HEK293 (cell line): Measurements from ENCODE around the gene NARF.
"Not testable (repeated sequence)": the region's sequence is repeated elsewhere in the genome, so short reads cannot be mapped to it uniquely, and the experiment has no call there.

Experiments
- CTCF ChIA-PET: fragments of 350-600 bp; formaldehyde crosslinking; extraction: SDS; loops from one replicate; lab custom pipeline; 2021; ENCODE audit warnings: antibody characterized with exemption; lab: Yijun Ruan, JAX
- POLR2A ChIA-PET: fragments of 300-600 bp; formaldehyde crosslinking; extraction: SDS; loops from one replicate; lab custom pipeline; 2020; ENCODE audit warnings: antibody characterized with exemption, inconsistent platforms; lab: Yijun Ruan, JAX
- H3K27ac ChIP-seq: fragments of 200-500 bp; sonication (Bioruptor generic); 2 replicates; pipeline ENCODE4 v1.5.1; 2014; ENCODE audit warnings: low read depth, low read length, control low read depth, inconsistent platforms; ENCODE audit errors: extremely low read depth
- H3K36me3 ChIP-seq, 2 experiments: fragments of 200-500 bp in 1 of 2; sonication (Bioruptor generic) in 1 of 2; 1 replicate in 1 of 2; 2 replicates in 1 of 2; pipeline ENCODE4 v1.5.1; 2014 to 2017; ENCODE audit warnings: inconsistent platforms in 2 of 2, low read length in 2 of 2; ENCODE audit not compliant: control insufficient read depth in 2 of 2, insufficient read depth in 1 of 2
- H3K4me1 ChIP-seq: fragments of 200-500 bp; sonication (Bioruptor generic); 2 replicates; pipeline ENCODE4 v1.5.1; 2014; ENCODE audit warnings: mild to moderate bottlenecking, low read length, inconsistent platforms; ENCODE audit not compliant: control insufficient read depth, insufficient read depth
- H3K4me3 ChIP-seq: 2 replicates; pipeline ENCODE4 v1.5.1; 2011; ENCODE audit warnings: low read depth, mild to moderate bottlenecking, control low read depth, low read length, moderate library complexity
- H3K9me3 ChIP-seq: fragments of 200-500 bp; sonication (Bioruptor generic); 2 replicates; pipeline ENCODE4 v1.5.1; 2014; ENCODE audit warnings: low read depth, low read length, inconsistent platforms; ENCODE audit not compliant: control insufficient read depth, insufficient read depth
- GLI4 ChIP-seq: fragments of 450-650 bp; formaldehyde crosslinking; IDR thresholded peaks from 2 replicates; pipeline ENCODE4 v1.5.1; 2016; ENCODE audit warnings: missing biosample characterization, missing genetic modification characterization
- HIC1 ChIP-seq: fragments of 450-650 bp; formaldehyde crosslinking; IDR thresholded peaks from 2 replicates; pipeline ENCODE4 v1.5.1; 2016; ENCODE audit warnings: missing biosample characterization, missing genetic modification characterization
- HOXA7 ChIP-seq: sonication (generic); formaldehyde crosslinking; IDR thresholded peaks from 2 replicates; pipeline ENCODE4 v1.8.1; 2022; ENCODE audit warnings: missing genetic modification reagents, borderline replicate concordance
- HOXD13 ChIP-seq: sonication (generic); formaldehyde crosslinking; IDR thresholded peaks from 2 replicates; pipeline ENCODE4 v1.8.0; 2022; ENCODE audit warnings: missing genetic modification reagents, borderline replicate concordance
- PATZ1 ChIP-seq: fragments of 450-650 bp; formaldehyde crosslinking; IDR thresholded peaks from 2 replicates; pipeline ENCODE4 v1.5.1; 2016; ENCODE audit warnings: missing biosample characterization, missing genetic modification characterization
- SCRT1 ChIP-seq: fragments of 450-650 bp; formaldehyde crosslinking; IDR thresholded peaks from 2 replicates; pipeline ENCODE4 v1.5.1; 2016; ENCODE audit warnings: missing biosample characterization, missing genetic modification characterization, borderline replicate concordance
- SCRT2 ChIP-seq: fragments of 450-650 bp; formaldehyde crosslinking; IDR thresholded peaks from 2 replicates; pipeline ENCODE4 v1.5.1; 2016; ENCODE audit warnings: missing biosample characterization, missing genetic modification characterization
- ZBTB48 ChIP-seq: fragments of 450-650 bp; formaldehyde crosslinking; IDR thresholded peaks from 2 replicates; pipeline ENCODE4 v1.5.1; 2016; ENCODE audit warnings: missing biosample characterization, missing genetic modification characterization
- ZFP3 ChIP-seq: fragments of 450-650 bp; formaldehyde crosslinking; IDR thresholded peaks from 2 replicates; pipeline ENCODE4 v1.5.1; 2016; ENCODE audit warnings: low read depth, missing biosample characterization, missing genetic modification characterization
- ZNF341 ChIP-seq: fragments of 450-650 bp; formaldehyde crosslinking; IDR thresholded peaks from 2 replicates; pipeline ENCODE4; 2016; ENCODE audit warnings: low read depth, missing biosample characterization, missing genetic modification characterization
- ZNF354C ChIP-seq: fragments of 450-650 bp; formaldehyde crosslinking; IDR thresholded peaks from 2 replicates; pipeline ENCODE4 v1.5.1; 2016; ENCODE audit warnings: missing biosample characterization, missing genetic modification characterization, low read depth, borderline replicate concordance
- ZNF366 ChIP-seq: fragments of 450-650 bp; formaldehyde crosslinking; conservative IDR thresholded peaks from 2 replicates; pipeline ENCODE4 v1.5.1; 2016; ENCODE audit warnings: missing biosample characterization, missing genetic modification characterization
- ZNF521 ChIP-seq: fragments of 450-650 bp; formaldehyde crosslinking; IDR thresholded peaks from 2 replicates; pipeline ENCODE4 v1.5.1; 2017; ENCODE audit warnings: missing biosample characterization, mild to moderate bottlenecking, missing genetic modification characterization
- ZNF623 ChIP-seq: fragments of 450-650 bp; formaldehyde crosslinking; IDR thresholded peaks from 2 replicates; pipeline ENCODE4 v1.5.1; 2016; ENCODE audit warnings: missing biosample characterization, missing genetic modification characterization
- ZSCAN5A ChIP-seq: fragments of 450-650 bp; formaldehyde crosslinking; IDR thresholded peaks from 2 replicates; pipeline ENCODE4 v1.5.1; 2016; ENCODE audit warnings: missing biosample characterization, missing genetic modification characterization

The NARF gene

GRCh38 chr17:82411396-82412053 lies 47.0 kb upstream of the NARF start:
- Histone ChIP-seq H3K4me1 (0 out of 2 replicates have a peak, but pooled peaks cover 6% of the 10 kb centered on the region), H3K36me3 (peaks cover 8 to 10% of the 10 kb centered on the region in 2 experiments; a peak in 2 of 3 replicates), H3K4me3 (no peak overlapping the region), H3K9me3 (no peaks in the 10 kb centered on the region), H3K27ac (no peak overlapping the region)
- ChIA-PET POLR2A (no interaction called here), CTCF (interaction anchor here (0.6 kb wide), 1 partner anchor 84 kb away, joined by 3 read pairs; no protein-coding TSS in a partner anchor)
- TF ChIP-seq ZNF341 (tag by site-specific recombination), result peak; percentile 45
- TF ChIP-seq HIC1 (tag by site-specific recombination), result no peak
- TF ChIP-seq SCRT1 (tag by site-specific recombination), result peak; percentile 92
- TF ChIP-seq ZNF521, result no peak
- TF ChIP-seq GLI4 (tag by site-specific recombination), result no peak
- TF ChIP-seq HOXA7 (CRISPR knock-in tag), result no peak
- TF ChIP-seq ZSCAN5A, result no peak
- TF ChIP-seq SCRT2 (tag by site-specific recombination), result peak; percentile 94

GRCh38 chr17:82412081-82412480 lies 46.5 kb upstream of the NARF start:
- H3K27ac ChIP-seq, POLR2A ChIA-PET, H3K4me1 ChIP-seq, H3K4me3 ChIP-seq, H3K9me3 ChIP-seq: not testable (repeated sequence)
- H3K36me3 ChIP-seq, result peaks cover 8 to 10% of the 10 kb centered on the region in 2 experiments; a peak in 2 of 3 replicates
- CTCF ChIA-PET, result interaction anchor here (2.2 kb wide), 1 partner anchor 59 kb away, joined by 6 read pairs; no protein-coding TSS in a partner anchor

GRCh38 chr17:82412535-82413520 lies 45.7 kb upstream of the NARF start:
- Histone ChIP-seq H3K4me1 (peaks cover 9% of the 10 kb centered on the region), H3K27ac (no peak overlapping the region), H3K9me3 (no peaks in the 10 kb centered on the region), H3K36me3 (peaks cover 8 to 10% of the 10 kb centered on the region in 2 experiments; a peak in 2 of 3 replicates), H3K4me3 (no peak overlapping the region)
- no peak for TF ChIP-seq ZFP3
- peak; percentile 69; the same call in 1 of the 2 replicates for TF ChIP-seq ZBTB48 (tag by site-specific recombination)
- no peak for TF ChIP-seq ZNF354C (tag by site-specific recombination)
- TF ChIP-seq PATZ1 (tag by site-specific recombination), result peak; percentile 69
- TF ChIP-seq HOXD13, result no peak
- peak; percentile 43; the same call in 1 of the 2 replicates for TF ChIP-seq ZNF366 (tag by site-specific recombination)
- TF ChIP-seq ZNF623 (tag by site-specific recombination), result no peak
- ChIA-PET CTCF (interaction anchor here (1.1 to 2.2 kb wide), 3 partner anchors 60 to 69 kb away, joined by 3 to 6 read pairs (median 3); no protein-coding TSS in a partner anchor), POLR2A (interaction anchor here (0.7 to 0.8 kb wide), 2 partner anchors 120 to 1986 kb away, joined by 3 read pairs; no protein-coding TSS in a partner anchor)
